GM23338 (cell line): ENCODE measurements around the gene MED13L. TPM values are rescaled to one million over a fixed set of nuclear protein-coding genes. Genes with fewer than 3 reads are reported as not detected.

Experiments
- ATAC-seq: fragments of 200-7000 bp; cut with Tn5 transposase; 3 replicates; pipeline ENCODE4 v1.9.1; 2020
- DNase-seq: peaks from one replicate; pipeline ENCODE4 v3.0.0-alpha.2; 2015; ENCODE audit warnings: low spot score
- H2AFZ ChIP-seq: fragments of 200-600 bp; sonication (generic); 2 replicates; pipeline ENCODE4 v1.8.0; 2016; ENCODE audit warnings: antibody characterized with exemption, mild to moderate bottlenecking, moderate library complexity
- H3F3A ChIP-seq: fragments of 200-600 bp; sonication (generic); replicated peaks from 2 replicates; pipeline ENCODE4 v1.8.0; 2017; ENCODE audit warnings: antibody characterized with exemption, mixed run types, low read depth
- H3K27ac ChIP-seq: fragments of 200-600 bp; sonication (generic); 2 replicates; pipeline ENCODE4 v1.6.1; 2016; ENCODE audit warnings: low read depth
- H3K27me3 ChIP-seq: fragments of 200-600 bp; sonication (generic); 2 replicates; pipeline ENCODE4 v1.8.0; 2016; ENCODE audit warnings: mild to moderate bottlenecking, mixed run types, moderate library complexity; ENCODE audit not compliant: insufficient read depth
- H3K36me3 ChIP-seq: fragments of 200-600 bp; sonication (generic); 2 replicates; pipeline ENCODE4 v1.8.0; 2016; ENCODE audit warnings: mild to moderate bottlenecking; ENCODE audit not compliant: insufficient read depth
- H3K4me1 ChIP-seq: fragments of 200-600 bp; sonication (generic); 2 replicates; pipeline ENCODE4 v1.8.0; 2016; ENCODE audit warnings: mild to moderate bottlenecking, moderate library complexity; ENCODE audit not compliant: insufficient read depth
- H3K4me2 ChIP-seq: fragments of 200-600 bp; sonication (generic); 2 replicates; pipeline ENCODE4 v1.7.1; 2017; ENCODE audit warnings: mixed run types
- H3K4me3 ChIP-seq: fragments of 200-600 bp; sonication (generic); 2 replicates; pipeline ENCODE4 v1.6.1; 2016; ENCODE audit warnings: mixed run types
- H3K79me2 ChIP-seq: fragments of 200-600 bp; sonication (generic); replicated peaks from 2 replicates; pipeline ENCODE4 v1.8.0; 2017; ENCODE audit warnings: mild to moderate bottlenecking; ENCODE audit not compliant: insufficient read depth
- H3K9me2 ChIP-seq: fragments of 200-600 bp; sonication (generic); 2 replicates; pipeline ENCODE4 v1.8.0; 2017; ENCODE audit not compliant: insufficient read depth
- H4K20me1 ChIP-seq: fragments of 200-600 bp; sonication (generic); replicated peaks from 2 replicates; pipeline ENCODE4 v1.8.0; 2017; ENCODE audit warnings: mild to moderate bottlenecking; ENCODE audit not compliant: insufficient read depth
- H3K27ac Mint-ChIP-seq: 2 replicates; pipeline ENCODE4 v1.8.0; 2020; ENCODE audit warnings: inconsistent platforms, mild to moderate bottlenecking, moderate library complexity, mixed read lengths
- H3K27me3 Mint-ChIP-seq: 3 replicates; pipeline ENCODE4 v1.8.0; 2022; ENCODE audit warnings: low read depth, mild to moderate bottlenecking, moderate library complexity, mixed read lengths, inconsistent platforms; ENCODE audit not compliant: insufficient read depth, poor library complexity
- H3K36me3 Mint-ChIP-seq: 3 replicates; pipeline ENCODE4 v1.8.0; 2021; ENCODE audit warnings: low read depth, mild to moderate bottlenecking, inconsistent platforms, moderate library complexity, mixed read lengths
- H3K4me1 Mint-ChIP-seq: 3 replicates; pipeline ENCODE4 v1.8.0; 2020; ENCODE audit warnings: mild to moderate bottlenecking, inconsistent platforms, mixed read lengths
- H3K4me3 Mint-ChIP-seq: 3 replicates; pipeline ENCODE4 v1.8.0; 2021; ENCODE audit warnings: moderate library complexity, mild to moderate bottlenecking, inconsistent platforms, mixed read lengths
- H3K9me3 Mint-ChIP-seq: 3 replicates; pipeline ENCODE4 v1.8.0; 2020; ENCODE audit warnings: moderate library complexity, mild to moderate bottlenecking, inconsistent platforms, mixed read lengths
- CREB1 ChIP-seq: fragments of 250-450 bp; sonication (Bioruptor Pico); IDR thresholded peaks from 2 replicates; pipeline ENCODE4 v1.5.0; 2020; ENCODE audit warnings: low read depth, mild to moderate bottlenecking, moderate library complexity
- CTCF ChIP-seq, 2 experiments: fragments of 200-600 bp in 1 of 2; sonication (generic) in 1 of 2; conservative IDR thresholded peaks; 2 replicates each; pipeline versions ENCODE4 v1.5.1 to v1.6.1; 2016 to 2017; ENCODE audit warnings: antibody characterized with exemption in 2 of 2, low read depth in 2 of 2, mild to moderate bottlenecking in 2 of 2, moderate library complexity in 1 of 2
- EZH2 ChIP-seq: fragments of 200-600 bp; sonication (generic); IDR thresholded peaks from one replicate; pipeline ENCODE4 v1.8.0; 2017; ENCODE audit warnings: antibody characterized with exemption, mild to moderate bottlenecking, low read depth; ENCODE audit not compliant: unreplicated experiment
- EZH2phosphoT487 ChIP-seq: fragments of 200-600 bp; sonication (generic); IDR thresholded peaks from one replicate; pipeline ENCODE4 v1.8.1; 2018; ENCODE audit warnings: antibody characterized with exemption; ENCODE audit not compliant: unreplicated experiment
- JUNB ChIP-seq: IDR thresholded peaks from one replicate; pipeline ENCODE4 v1.6.1; 2016; ENCODE audit warnings: antibody characterized with exemption; ENCODE audit not compliant: unreplicated experiment
- NANOG ChIP-seq: IDR thresholded peaks from 2 replicates; pipeline ENCODE4 v1.6.1; 2016; ENCODE audit warnings: antibody characterized with exemption, borderline replicate concordance
- POLR2AphosphoS5 ChIP-seq: IDR thresholded peaks from 2 replicates; pipeline ENCODE4 v1.6.1; 2016; ENCODE audit warnings: antibody characterized with exemption, low read depth
- STAT1 ChIP-seq: IDR thresholded peaks from one replicate; pipeline ENCODE4 v1.6.1; 2016; ENCODE audit warnings: antibody characterized with exemption; ENCODE audit not compliant: unreplicated experiment
- ZNF114 ChIP-seq: fragments of 250-450 bp; sonication (Bioruptor Pico); IDR thresholded peaks from 2 replicates; pipeline ENCODE4 v1.5.0; 2020; ENCODE audit warnings: mild to moderate bottlenecking, moderate library complexity
- ZNF331 ChIP-seq: fragments of 250-450 bp; sonication (Bioruptor Pico); IDR thresholded peaks from 2 replicates; pipeline ENCODE4 v1.5.0; 2020; ENCODE audit warnings: low read depth, mild to moderate bottlenecking, moderate library complexity
- ZNF462 ChIP-seq: fragments of 250-450 bp; sonication (Bioruptor Pico); IDR thresholded peaks from 2 replicates; pipeline ENCODE4 v1.5.0; 2020; ENCODE audit warnings: mild to moderate bottlenecking, moderate library complexity
- polyA plus RNA-seq: library from polyadenylated mRNA; unstranded; fragments of >200 nt; fragmentation: Nextera tagmentation; extraction: Ambion mirVana; gene quantifications from 2 replicates; pipeline ENCODE4 v1.2.1, GENCODE V29; 2016
- total RNA-seq: library from RNA; depleted of rRNA; stranded (reverse); fragments of >200 nt; shearing (Covaris generic); gene quantifications from 2 replicates; pipeline ENCODE4 v1.2.3, GENCODE V29; 2014
- TF ChIP-seq, protein P1 (sequence below): IDR thresholded peaks from 2 replicates; pipeline ENCODE4 v1.6.1; 2016; ENCODE audit warnings: antibody characterized with exemption
- TF ChIP-seq, protein P2 (sequence below): IDR thresholded peaks from one replicate; pipeline ENCODE4 v1.6.1; 2018; ENCODE audit warnings: antibody characterized with exemption; ENCODE audit not compliant: unreplicated experiment

Gene MED13L
- total and polyA plus RNA-seq, 2 experiments from 2014 or later: 20.9 to 73.6 TPM

GRCh38 chr12:116162071-116162470, 115.4 kb downstream of the MED13L start:
- 0 out of 2 replicates have a peak, but pooled peaks cover 2% of the 10 kb centered on the region for H4K20me1 ChIP-seq
- H3F3A ChIP-seq: no peaks in the 10 kb centered on the region
- peak overlapping the region; percentile 8 for H3K4me2 ChIP-seq
- H3K27ac ChIP-seq: 0 out of 2 replicates have a peak overlapping the region, but pooled peaks have one; percentile 3
- H3K9me2 ChIP-seq: no peaks in the 10 kb centered on the region
- Mint-ChIP-seq H3K27me3 (no peaks in the 10 kb centered on the region), H3K4me3 (no peak overlapping the region), H3K4me1 (peaks cover 44% of the 10 kb centered on the region), H3K9me3 (no peaks in the 10 kb centered on the region), H3K27ac (peak overlapping the region; percentile 69), H3K36me3 (no peaks in the 10 kb centered on the region)
- peaks cover 100% of the 10 kb centered on the region for H3K79me2 ChIP-seq
- ATAC-seq (peak; percentile 28; the same call in 2 of the 3 replicates), DNase-seq (peak; percentile 33)
- no peak overlapping the region for H2AFZ ChIP-seq
- TF ChIP-seq ZNF462 (CRISPR knock-in tag): no peak
- TF ChIP-seq ZNF114 (CRISPR knock-in tag): no peak
- TF ChIP-seq, protein P1, sequence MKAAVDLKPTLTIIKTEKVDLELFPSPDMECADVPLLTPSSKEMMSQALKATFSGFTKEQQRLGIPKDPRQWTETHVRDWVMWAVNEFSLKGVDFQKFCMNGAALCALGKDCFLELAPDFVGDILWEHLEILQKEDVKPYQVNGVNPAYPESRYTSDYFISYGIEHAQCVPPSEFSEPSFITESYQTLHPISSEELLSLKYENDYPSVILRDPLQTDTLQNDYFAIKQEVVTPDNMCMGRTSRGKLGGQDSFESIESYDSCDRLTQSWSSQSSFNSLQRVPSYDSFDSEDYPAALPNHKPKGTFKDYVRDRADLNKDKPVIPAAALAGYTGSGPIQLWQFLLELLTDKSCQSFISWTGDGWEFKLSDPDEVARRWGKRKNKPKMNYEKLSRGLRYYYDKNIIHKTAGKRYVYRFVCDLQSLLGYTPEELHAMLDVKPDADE: no peak
- TF ChIP-seq POLR2AphosphoS5: no peak
- no peak for TF ChIP-seq ZNF331
- no peak for TF ChIP-seq STAT1
- TF ChIP-seq, protein P2, sequence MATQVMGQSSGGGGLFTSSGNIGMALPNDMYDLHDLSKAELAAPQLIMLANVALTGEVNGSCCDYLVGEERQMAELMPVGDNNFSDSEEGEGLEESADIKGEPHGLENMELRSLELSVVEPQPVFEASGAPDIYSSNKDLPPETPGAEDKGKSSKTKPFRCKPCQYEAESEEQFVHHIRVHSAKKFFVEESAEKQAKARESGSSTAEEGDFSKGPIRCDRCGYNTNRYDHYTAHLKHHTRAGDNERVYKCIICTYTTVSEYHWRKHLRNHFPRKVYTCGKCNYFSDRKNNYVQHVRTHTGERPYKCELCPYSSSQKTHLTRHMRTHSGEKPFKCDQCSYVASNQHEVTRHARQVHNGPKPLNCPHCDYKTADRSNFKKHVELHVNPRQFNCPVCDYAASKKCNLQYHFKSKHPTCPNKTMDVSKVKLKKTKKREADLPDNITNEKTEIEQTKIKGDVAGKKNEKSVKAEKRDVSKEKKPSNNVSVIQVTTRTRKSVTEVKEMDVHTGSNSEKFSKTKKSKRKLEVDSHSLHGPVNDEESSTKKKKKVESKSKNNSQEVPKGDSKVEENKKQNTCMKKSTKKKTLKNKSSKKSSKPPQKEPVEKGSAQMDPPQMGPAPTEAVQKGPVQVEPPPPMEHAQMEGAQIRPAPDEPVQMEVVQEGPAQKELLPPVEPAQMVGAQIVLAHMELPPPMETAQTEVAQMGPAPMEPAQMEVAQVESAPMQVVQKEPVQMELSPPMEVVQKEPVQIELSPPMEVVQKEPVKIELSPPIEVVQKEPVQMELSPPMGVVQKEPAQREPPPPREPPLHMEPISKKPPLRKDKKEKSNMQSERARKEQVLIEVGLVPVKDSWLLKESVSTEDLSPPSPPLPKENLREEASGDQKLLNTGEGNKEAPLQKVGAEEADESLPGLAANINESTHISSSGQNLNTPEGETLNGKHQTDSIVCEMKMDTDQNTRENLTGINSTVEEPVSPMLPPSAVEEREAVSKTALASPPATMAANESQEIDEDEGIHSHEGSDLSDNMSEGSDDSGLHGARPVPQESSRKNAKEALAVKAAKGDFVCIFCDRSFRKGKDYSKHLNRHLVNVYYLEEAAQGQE: no peak
- no peak for TF ChIP-seq JUNB
- no peak for TF ChIP-seq NANOG
- TF ChIP-seq EZH2phosphoT487: no peak
- no peak for TF ChIP-seq CTCF (conservative IDR thresholded peaks at IDR 0.05; ENCODE audit: low read depth in 2 of 2)
- TF ChIP-seq EZH2: no peak
- no peak for TF ChIP-seq CREB1
- peaks cover 47% of the 10 kb centered on the region for H3K4me1 ChIP-seq
- H3K27me3 ChIP-seq: no peaks in the 10 kb centered on the region
- H3K4me3 ChIP-seq: no peak overlapping the region
- H3K36me3 ChIP-seq: no peaks in the 10 kb centered on the region
